Parathyroid adenoma (tissue), 2 donors: ENCODE measurements around the gene METTL16.

ENCODE experiments used
- H2AFZ ChIP-seq: fragments of 300-600 bp; sonication (generic); one replicate; pipeline ENCODE4 v1.7.0; 2017; ENCODE audit warnings: antibody characterized with exemption, mild to moderate bottlenecking
- H3K27ac ChIP-seq: fragments of 300-600 bp; sonication (generic); one replicate; pipeline ENCODE4 v1.7.0; 2017
- H3K27me3 ChIP-seq: fragments of 300-600 bp; sonication (generic); one replicate; pipeline ENCODE4 v1.7.0; 2017; ENCODE audit warnings: low read length; ENCODE audit not compliant: control insufficient read depth, insufficient read depth
- H3K36me3 ChIP-seq: fragments of 300-600 bp; sonication (generic); one replicate; pipeline ENCODE4 v1.7.0; 2017; ENCODE audit warnings: low read length; ENCODE audit not compliant: control insufficient read depth, insufficient read depth
- H3K4me1 ChIP-seq: fragments of 300-600 bp; sonication (generic); one replicate; pipeline ENCODE4 v1.7.0; 2017; ENCODE audit warnings: control low read depth
- H3K4me2 ChIP-seq: fragments of 300-600 bp; sonication (generic); one replicate; pipeline ENCODE4 v1.7.0; 2017; ENCODE audit warnings: low read length
- H3K4me3 ChIP-seq: fragments of 300-600 bp; sonication (generic); one replicate; pipeline ENCODE4 v1.7.0; 2017; ENCODE audit warnings: low read depth, low read length
- H3K79me2 ChIP-seq: fragments of 300-600 bp; sonication (generic); one replicate; pipeline ENCODE4 v1.7.0; 2017; ENCODE audit warnings: control low read depth
- H3K9ac ChIP-seq: fragments of 300-600 bp; sonication (generic); one replicate; pipeline ENCODE4 v1.7.0; 2017; ENCODE audit warnings: mild to moderate bottlenecking
- H3K9me3 ChIP-seq: fragments of 300-600 bp; sonication (generic); one replicate; pipeline ENCODE4 v1.7.0; 2017; ENCODE audit warnings: low read length; ENCODE audit not compliant: control insufficient read depth
- TF ChIP-seq, protein P1 (sequence below): fragments of 300-600 bp; sonication (generic); IDR thresholded peaks from one replicate; pipeline ENCODE4 v1.7.0; 2017; ENCODE audit warnings: antibody characterized with exemption, mild to moderate bottlenecking
- donor health status: primary hyperparathyroidism.

Gene METTL16

DNA sequence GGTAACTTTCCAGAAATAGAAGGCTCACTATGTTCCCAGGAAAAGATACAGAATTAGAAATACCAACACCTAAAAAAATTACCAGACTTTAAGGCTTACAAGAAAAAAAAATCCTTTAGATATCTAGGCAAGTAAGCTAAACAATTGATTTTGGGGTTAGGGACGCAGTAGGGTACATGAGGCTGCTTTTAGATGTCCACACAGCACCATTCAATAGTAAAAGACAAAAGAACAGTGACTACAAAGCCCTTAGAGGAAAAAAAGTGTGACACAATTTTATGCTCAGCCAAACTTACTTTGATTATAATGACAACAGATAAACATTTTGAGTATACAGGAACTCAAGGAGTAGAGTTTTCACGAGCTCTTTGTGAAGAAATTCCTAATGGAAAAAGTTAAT, 29.9 kb downstream of the METTL16 start:
- H3K4me1 ChIP-seq: no peaks in the 10 kb centered on the region
- TF ChIP-seq, protein P1, sequence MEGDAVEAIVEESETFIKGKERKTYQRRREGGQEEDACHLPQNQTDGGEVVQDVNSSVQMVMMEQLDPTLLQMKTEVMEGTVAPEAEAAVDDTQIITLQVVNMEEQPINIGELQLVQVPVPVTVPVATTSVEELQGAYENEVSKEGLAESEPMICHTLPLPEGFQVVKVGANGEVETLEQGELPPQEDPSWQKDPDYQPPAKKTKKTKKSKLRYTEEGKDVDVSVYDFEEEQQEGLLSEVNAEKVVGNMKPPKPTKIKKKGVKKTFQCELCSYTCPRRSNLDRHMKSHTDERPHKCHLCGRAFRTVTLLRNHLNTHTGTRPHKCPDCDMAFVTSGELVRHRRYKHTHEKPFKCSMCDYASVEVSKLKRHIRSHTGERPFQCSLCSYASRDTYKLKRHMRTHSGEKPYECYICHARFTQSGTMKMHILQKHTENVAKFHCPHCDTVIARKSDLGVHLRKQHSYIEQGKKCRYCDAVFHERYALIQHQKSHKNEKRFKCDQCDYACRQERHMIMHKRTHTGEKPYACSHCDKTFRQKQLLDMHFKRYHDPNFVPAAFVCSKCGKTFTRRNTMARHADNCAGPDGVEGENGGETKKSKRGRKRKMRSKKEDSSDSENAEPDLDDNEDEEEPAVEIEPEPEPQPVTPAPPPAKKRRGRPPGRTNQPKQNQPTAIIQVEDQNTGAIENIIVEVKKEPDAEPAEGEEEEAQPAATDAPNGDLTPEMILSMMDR: no peak

DNA sequence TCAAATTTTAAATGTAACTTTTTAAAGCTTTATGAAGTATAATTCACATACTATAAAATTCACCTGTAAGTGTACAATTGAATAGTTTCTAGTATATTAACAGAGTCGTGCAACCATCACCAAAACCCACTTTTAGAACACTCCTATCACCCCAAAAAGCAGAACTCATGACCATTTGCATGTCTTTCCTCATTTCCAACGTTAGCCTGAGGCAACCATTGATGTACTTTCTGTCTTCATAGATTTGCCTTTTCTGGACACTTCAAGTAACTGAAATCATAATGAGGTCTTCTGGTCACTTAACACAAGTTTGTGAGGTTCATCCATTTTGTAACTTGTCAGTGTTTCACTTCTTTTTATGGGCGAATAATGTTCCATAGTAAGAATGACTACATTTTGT, 33.2 kb downstream of the METTL16 start:
- no peaks in the 10 kb centered on the region for H3K4me1 ChIP-seq
- H3K9me3 ChIP-seq: no peaks in the 10 kb centered on the region
- no peak overlapping the region for H3K4me3 ChIP-seq
- H2AFZ ChIP-seq: no peak overlapping the region
- TF ChIP-seq, protein P1: no peak
- no peak overlapping the region for H3K27ac ChIP-seq
- no peaks in the 10 kb centered on the region for H3K27me3 ChIP-seq
- no peak overlapping the region for H3K4me2 ChIP-seq
- no peaks in the 10 kb centered on the region for H3K36me3 ChIP-seq
- H3K79me2 ChIP-seq: peaks cover 15% of the 10 kb centered on the region
- no peak overlapping the region for H3K9ac ChIP-seq

More for the DNA sequence above, 29.9 kb downstream of the METTL16 start:
- H3K4me2 ChIP-seq: no peak overlapping the region
- no peaks in the 10 kb centered on the region for H3K9me3 ChIP-seq
- H2AFZ ChIP-seq: no peak overlapping the region
- H3K27me3 ChIP-seq: no peaks in the 10 kb centered on the region
- no peaks in the 10 kb centered on the region for H3K36me3 ChIP-seq
- no peak overlapping the region for H3K27ac ChIP-seq
- H3K79me2 ChIP-seq: peaks cover 36% of the 10 kb centered on the region
- no peak overlapping the region for H3K4me3 ChIP-seq
- H3K9ac ChIP-seq: no peak overlapping the region

DNA sequence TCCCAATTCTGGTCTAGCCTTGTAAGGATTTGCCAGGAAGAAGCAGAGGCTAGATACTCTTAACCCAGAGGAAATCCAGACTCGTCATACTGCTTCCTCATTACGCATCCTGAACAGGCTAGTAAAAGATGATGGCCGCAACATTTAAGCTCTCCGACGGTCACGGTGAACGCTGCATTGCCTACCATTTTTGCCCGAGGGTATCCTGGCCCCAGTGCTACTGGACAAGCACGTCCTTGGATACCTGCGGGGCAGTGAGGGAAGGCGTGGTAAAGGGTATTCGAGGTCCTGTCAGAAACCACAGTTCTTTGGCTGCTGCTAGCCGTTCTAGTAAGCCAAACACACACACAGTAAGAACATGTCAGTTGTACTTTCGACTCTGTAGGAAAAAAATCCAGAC, 36.6 kb downstream of the METTL16 start:
- no peak overlapping the region for H3K4me3 ChIP-seq
- H3K27ac ChIP-seq: no peak overlapping the region
- TF ChIP-seq, protein P1: no peak
- no peaks in the 10 kb centered on the region for H3K27me3 ChIP-seq
- no peak overlapping the region for H3K4me2 ChIP-seq
- no peaks in the 10 kb centered on the region for H3K36me3 ChIP-seq
- H3K4me1 ChIP-seq: no peaks in the 10 kb centered on the region
- peaks cover 10% of the 10 kb centered on the region for H3K79me2 ChIP-seq
- H2AFZ ChIP-seq: no peak overlapping the region
- no peaks in the 10 kb centered on the region for H3K9me3 ChIP-seq
- H3K9ac ChIP-seq: no peak overlapping the region

DNA sequence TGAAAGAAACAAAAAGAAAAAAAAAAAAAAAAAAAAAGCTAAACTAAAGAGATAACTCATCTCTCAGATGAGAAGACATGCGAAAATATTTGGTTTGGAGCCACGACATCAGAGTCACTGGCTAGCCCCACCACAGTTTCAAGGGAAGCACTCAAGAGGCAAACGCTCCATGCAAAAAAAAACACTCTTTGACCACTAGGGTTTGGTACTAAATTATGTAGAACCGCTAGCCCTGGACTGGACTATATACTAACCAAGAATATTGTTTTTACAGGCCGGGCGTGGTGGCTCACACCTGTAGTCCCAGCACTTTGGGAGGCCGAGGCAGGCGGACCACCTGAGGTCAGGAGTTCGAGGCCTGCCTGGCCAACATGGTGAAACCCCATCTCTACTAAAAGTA, 37.3 kb downstream of the METTL16 start:
- H2AFZ ChIP-seq: no peak overlapping the region
- H3K4me2 ChIP-seq: no peak overlapping the region
- TF ChIP-seq, protein P1: no peak
- no peak overlapping the region for H3K9ac ChIP-seq
- no peaks in the 10 kb centered on the region for H3K36me3 ChIP-seq
- no peaks in the 10 kb centered on the region for H3K4me1 ChIP-seq
- no peaks in the 10 kb centered on the region for H3K9me3 ChIP-seq
- no peaks in the 10 kb centered on the region for H3K27me3 ChIP-seq
- H3K27ac ChIP-seq: no peak overlapping the region
- peaks cover 7% of the 10 kb centered on the region for H3K79me2 ChIP-seq
- no peak overlapping the region for H3K4me3 ChIP-seq

DNA sequence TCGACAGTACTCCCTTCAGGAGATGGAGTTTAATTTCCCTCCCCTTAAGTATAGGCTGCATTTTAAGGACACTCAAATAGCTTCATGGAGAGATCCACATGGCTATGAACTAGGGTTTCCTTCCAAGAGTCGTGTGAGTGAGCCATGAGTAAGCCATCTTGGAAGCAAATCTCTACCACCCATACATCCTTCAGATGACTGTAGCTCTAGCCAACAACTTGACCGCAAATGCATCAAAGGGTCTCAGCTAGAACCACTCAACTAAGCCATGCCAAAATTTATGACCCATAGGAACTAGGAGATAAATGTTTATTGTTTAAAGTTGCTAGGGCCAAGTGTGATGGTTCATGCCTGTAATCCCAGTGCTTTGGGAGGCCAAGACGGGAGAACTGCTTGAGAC, 43.4 kb downstream of the METTL16 start:
- H3K4me3 ChIP-seq: no peak overlapping the region
- no peak overlapping the region for H2AFZ ChIP-seq
- H3K79me2 ChIP-seq: peaks cover 5% of the 10 kb centered on the region
- H3K9ac ChIP-seq: no peak overlapping the region
- H3K4me1 ChIP-seq: no peaks in the 10 kb centered on the region
- no peaks in the 10 kb centered on the region for H3K27me3 ChIP-seq
- no peaks in the 10 kb centered on the region for H3K9me3 ChIP-seq
- H3K27ac ChIP-seq: no peak overlapping the region
- TF ChIP-seq, protein P1: no peak
- no peaks in the 10 kb centered on the region for H3K36me3 ChIP-seq
- H3K4me2 ChIP-seq: no peak overlapping the region
